HG03342 (cell line): Measurements from ENCODE around the gene OCSTAMP.

Experiments
- ATAC-seq: cut with Tn5 transposase; IDR thresholded peaks from one replicate; pipeline ENCODE4 v1.9.1; 2021; ENCODE audit warnings: mild to moderate bottlenecking, moderate library complexity; ENCODE audit not compliant: unreplicated experiment

The OCSTAMP gene

GRCh38 chr20:46554828-46555227, 4.4 kb upstream of the OCSTAMP start:
- no peak for ATAC-seq

- no peak for ATAC-seq
Observed at GRCh38 chr20:46553926-46554325, 3.5 kb upstream of the OCSTAMP start.

DNA sequence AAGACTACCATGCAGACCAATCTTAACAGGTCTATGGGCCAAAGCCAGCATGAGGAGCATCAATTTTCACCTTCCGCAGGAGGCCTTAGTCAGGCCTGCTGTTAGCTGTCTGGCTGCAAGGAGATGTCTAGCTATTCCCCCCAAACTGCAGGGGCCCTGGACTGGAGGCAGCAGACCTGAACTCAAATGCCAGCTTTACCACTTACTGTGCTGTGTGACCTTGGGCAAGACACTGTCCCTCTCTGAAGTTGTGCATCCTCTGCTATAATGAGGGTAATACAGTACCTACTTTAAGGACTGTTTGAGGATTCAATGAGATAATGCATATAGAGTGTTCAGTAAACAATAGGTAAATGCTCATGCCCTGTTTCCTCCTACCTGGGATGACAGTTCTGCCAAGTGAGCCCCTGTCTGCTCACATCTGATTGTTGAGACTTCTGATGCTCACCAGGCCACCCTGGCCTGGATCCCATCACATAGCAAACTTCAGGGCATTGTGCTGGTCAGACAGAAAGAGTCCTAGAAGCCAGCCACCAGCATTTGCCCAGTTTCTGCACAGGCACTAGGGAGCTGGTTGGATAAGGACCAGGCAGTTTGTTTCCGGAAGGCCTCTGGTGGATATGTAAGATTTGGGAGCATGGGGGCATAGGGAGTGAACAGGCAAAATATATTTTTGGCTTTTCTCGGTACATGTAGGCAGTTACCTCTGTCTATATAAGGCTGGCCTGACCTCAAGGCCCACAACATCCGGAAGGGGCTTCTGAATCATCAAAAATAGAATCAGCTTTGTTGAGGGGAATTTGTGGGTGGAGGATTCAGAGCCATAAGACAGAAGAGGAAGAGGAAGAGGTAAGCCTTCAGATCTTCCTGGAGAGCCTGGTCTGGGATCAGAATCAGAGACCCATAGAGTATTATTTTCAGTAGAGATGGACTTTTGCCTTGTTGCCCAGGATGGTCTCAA, 2.3 kb upstream of the OCSTAMP start:
- peak; percentile 64 for ATAC-seq

DNA sequence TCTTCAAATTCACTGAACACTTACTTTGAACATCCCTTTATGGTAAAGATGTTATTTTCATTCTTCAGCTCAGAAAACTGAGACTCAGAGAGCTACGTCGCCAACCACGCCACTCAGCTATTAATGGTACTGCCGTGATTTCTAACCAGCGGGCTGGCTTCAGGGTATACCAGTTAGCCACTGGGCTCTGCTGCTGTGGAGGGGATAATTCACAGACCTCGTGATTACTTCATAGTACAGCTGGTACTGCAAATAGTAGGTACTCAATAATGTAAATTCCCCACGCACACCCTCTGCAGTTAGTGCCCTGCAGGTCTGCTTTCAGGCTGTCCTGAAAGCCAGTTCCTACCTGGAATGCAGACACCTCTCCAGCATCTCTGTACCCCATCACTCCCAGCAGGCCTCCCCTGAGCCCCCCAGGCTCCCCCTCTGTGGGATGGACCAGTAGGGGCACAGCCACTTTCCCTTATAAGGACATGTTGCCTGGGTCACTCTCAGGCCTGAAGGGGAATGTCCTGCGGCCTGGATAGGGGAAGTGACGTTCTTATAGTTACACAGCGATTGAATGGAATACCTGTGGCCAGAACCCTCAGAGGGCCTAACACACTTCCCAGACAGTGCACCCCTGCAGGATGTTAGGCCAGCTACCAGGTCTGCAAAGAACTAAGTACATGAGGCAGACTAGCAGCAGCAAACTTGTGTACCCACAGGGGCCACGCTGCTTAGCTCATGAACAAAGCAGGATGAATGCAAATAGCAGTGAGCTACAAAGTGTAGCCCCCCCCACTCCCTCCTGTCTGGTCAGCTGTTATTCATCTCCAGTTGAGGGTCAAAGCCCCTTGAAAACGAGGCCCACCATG, 1.3 kb upstream of the OCSTAMP start:
- no peak for ATAC-seq

DNA sequence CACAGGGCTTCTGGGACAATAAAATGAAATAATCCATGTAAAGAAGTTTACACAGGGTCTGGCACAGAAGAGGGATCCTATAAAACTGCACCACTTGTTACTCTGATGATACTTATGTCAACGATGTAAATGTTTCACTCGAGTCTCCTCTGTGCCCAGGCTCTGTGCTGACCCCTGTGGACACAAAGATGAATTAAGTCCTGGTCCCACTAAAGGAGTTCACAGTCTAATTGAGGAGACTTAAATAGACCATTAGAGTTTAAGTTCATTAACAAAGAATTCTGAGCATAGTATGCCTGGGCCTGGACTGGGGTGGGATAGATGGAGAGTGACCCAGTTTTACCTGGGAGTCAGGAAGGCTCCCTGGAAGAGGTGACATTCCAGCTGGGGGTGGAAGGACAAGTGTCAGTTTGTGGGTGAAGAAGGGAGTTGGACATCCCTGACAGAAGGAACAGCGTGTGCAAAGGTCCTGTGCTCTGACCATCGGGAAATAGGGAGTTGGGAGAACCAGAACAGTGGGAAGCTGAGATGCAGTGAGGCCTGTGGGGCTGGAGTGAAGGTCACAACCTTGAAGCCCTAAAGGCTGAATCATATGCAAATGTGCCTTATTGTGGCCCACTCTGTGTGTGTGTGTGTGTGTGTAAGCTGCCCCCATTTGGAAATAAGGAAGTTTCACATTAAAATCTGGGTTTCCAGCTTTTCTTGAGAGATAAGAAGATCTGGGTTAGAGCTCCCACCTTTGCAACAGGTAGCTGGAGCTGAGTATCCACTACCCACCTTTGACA, 1.1 kb downstream of the OCSTAMP start:
- ATAC-seq: no peak

DNA sequence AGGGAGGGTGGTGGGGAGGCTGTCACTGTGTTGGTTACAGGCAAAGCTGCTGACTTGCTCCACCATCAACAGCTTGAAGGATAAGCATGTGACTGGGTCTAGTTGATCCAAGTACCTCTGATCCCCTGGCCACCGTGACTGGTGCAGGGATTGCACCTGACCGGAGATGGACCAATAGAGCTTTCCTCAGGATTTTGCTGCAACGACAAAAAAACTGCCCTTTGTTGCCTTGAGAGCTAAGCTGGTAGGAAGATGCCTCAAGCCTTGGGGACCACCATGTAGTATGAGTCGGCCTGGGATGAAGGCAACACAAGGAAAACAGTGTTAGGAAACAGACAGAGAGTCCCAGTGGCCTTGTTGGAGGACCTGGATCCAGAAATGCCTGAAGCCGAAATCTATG, 1.8 kb downstream of the OCSTAMP start:
- ATAC-seq: no peak

GRCh38 chr20:46547995-46548394, 2.5 kb downstream of the OCSTAMP start:
- no peak for ATAC-seq

DNA sequence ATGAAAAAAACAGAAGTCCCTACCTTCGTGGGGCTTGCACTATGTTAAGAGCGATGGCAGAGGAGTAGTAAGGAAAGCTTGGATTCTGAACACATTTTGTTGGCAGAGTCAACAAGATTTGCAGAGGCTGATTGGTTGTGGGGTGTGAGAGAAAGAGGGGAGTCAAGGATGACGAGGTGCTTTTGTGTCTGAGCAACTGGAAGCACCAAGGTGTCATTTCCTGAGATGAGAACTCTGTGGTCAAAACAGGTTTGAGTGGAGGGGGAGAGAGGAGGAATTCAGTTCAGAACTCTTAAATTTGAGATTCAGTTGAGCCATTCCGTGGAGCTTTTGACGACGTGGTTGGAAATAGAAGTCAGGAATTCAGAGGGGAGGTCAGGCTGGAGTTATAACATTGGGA, 3.5 kb downstream of the OCSTAMP start:
- ATAC-seq: no peak

GRCh38 chr20:46546298-46546697, 4.2 kb downstream of the OCSTAMP start:
- no peak for ATAC-seq

GRCh38 chr20:46545827-46546138, 4.7 kb downstream of the OCSTAMP start:
- ATAC-seq: no peak

DNA sequence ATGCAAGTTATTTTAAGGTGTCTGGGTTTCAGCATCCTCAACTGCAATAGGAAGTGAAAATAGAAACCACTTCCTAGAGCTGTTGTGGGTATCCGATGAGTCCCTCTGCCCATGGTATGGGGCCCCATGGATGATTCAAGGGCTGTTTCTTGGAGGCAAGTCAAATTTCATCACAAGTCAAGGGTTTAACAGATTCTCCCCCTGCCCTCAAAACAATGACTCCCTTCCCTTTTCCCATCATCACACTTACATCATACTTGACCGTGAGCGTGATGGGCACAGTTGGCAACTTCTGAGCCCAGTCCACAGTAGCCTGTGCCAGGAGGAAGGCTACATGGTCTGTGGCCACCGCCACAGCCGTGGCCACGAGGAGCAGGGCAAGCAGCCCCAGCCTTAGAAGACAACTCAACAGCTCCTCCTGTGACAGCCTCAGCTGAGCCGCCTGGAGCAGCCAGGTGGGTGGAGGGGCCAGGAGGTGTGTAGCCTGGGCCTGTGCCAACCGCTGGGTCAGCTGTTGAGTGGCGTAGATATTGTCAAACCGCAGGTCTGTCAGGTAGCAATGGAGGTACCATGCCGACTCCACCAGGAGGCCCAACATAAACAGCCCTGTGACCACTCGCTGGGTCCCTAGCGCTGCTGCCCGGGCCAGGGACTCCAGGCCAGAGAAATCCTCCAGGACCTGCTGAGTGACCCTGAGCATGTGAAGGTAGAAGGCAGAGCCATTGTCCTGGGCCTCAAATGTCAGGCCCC, 5.2 kb downstream of the OCSTAMP start:
- no peak for ATAC-seq

DNA sequence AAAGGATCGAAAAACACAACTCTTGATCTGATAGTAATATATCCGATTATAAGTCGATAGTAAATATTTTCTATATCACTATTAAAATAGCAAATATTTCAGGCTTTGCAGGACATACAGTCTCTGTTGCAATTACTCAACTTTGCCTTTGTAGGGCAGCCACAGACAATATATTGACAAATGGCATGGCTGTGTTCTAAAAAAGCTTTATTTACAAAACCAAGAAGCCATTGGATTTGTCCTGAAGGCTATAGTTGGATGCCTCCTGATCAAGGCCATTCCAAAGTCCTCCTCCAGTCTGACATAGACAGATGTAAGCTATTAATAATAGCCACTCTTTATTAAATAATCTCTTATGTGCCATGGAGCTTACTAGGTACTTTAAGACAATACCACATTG, 5.9 kb downstream of the OCSTAMP start:
- no peak for ATAC-seq

- no peak for ATAC-seq
Observed at GRCh38 chr20:46543959-46544358, 6.5 kb downstream of the OCSTAMP start.

DNA sequence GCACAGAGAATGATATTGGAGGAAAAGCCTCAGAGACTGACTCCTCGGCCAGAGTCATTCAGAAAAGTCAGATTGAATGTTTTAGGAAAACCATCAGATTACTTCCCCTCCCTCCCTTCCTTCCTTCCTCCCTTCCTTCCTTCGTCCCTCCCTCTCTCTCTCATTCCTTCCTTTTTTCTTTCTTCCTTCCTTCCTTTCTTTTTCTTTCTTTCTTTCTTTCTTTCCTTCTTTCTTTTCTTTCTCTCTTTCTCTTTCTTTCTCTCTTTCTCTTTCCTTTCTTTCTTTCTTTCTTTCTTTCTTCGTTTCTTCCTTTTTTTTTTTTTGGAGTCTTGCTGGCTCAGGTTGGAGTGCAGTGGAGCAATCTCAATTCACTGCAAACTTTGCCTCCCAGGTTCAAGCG, 7.4 kb downstream of the OCSTAMP start:
- ATAC-seq: no peak

- ATAC-seq: no peak
Observed at GRCh38 chr20:46541229-46541935, 9.1 kb downstream of the OCSTAMP start.

DNA sequence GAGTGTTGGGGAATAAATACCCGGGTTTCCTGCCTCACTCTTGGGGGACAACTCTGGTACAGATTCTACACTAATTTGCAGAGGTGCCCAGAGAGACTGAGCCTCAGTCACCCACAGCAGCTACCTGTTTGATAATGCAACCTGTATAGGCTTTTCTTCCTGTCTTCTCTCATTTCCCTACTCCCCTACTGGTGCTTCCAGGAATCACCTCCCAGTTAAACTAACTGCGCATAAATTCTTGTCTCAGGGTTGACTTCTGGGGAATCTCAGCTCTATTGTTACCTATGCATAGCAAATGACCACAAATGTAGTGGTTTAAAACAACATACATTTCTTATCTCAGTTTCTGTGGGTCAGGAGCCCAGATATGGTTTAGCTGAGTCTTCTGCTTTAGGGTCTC, 11.3 kb downstream of the OCSTAMP start:
- ATAC-seq: no peak

DNA sequence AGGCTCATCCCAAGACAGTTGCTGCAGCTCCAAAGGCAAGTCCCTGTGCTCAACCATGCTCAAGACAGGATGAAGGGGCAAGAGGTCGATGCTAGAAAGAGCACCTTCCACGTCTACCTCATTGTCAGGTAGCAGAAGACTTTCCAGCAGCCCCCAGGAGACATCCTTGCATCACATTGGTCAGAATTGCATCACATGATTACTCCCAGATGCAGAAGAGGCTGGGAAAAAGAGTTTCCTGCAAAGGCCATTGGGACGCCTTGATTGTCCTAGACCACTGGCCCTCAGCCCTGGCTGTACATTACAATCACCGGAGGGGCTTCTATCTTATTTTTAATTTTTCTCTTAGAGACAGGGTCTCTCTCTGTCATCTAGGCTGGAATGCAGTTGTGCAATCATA, 19.8 kb downstream of the OCSTAMP start:
- no peak for ATAC-seq

DNA sequence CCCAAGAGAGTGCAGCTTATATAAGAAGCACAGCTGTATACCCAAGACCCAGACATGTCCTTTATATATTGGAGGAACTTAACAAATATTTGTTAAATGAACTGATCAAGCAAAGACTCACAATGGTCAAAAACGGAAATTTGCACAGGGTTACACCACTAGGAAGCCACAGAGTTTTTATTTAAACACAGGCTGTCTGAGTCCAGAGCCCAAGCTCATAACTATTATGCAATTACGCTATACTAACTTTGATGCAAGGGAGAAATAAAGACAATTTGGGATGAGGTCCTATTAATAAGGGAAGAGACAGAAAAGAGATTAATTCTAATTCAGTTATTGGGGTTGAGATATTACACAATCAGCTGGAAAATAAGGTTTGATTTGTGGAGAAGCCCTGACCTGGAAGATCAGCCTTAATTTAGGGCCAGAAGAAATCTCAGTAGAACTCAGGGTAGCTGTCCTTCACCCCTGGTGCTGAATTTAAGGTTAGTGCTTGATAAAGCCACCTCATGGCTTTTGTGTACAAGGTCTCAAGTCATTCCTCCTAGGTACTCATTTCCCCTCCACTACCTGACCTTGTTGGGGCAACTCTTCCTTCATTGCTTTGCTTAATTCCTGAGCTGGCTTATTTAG, 26.6 kb downstream of the OCSTAMP start:
- no peak for ATAC-seq

GRCh38 chr20:46523108-46523507, 27.3 kb downstream of the OCSTAMP start:
- ATAC-seq: no peak
